Measurements from ENCODE around the gene TCEAL5. TPM values are rescaled to one million over a fixed set of nuclear protein-coding genes. Genes with fewer than 3 reads are reported as not detected.
"Not testable (repeated sequence)": the region's sequence is repeated elsewhere in the genome, so short reads cannot be mapped to it uniquely, and the experiment has no call there.

Gene TCEAL5
- not detected in 2 replicates for total RNA-seq

- DNase-seq (ENCODE audit: low read depth), result no peak
Measured at GRCh38 chrX:103276581-103277002, at the start of gene TCEAL5. TSS of gene TCEAL5 (minus strand) at chrX:103276750. CDS start at chrX:103274563, 2,187 bp downstream.

- no peak for DNase-seq (ENCODE audit: low read depth)
Measured at GRCh38 chrX:103311399-103311780, 34.8 kb upstream of the TCEAL5 start.

GRCh38 chrX:103310555-103311398, 34.2 kb upstream of the TCEAL5 start, which contains the start of gene BEX2:
TSS of gene BEX2 (minus strand) at chrX:103310990. CDS start at chrX:103309976, 1,014 bp downstream.
- DNase-seq (ENCODE audit: low read depth), result peak; percentile 52

- no peak for DNase-seq (ENCODE audit: low read depth)
Measured at GRCh38 chrX:103309860-103310554, 33.5 kb upstream of the TCEAL5 start.

GRCh38 chrX:103305666-103306065, 29.1 kb upstream of the TCEAL5 start:
- not testable (repeated sequence) for DNase-seq (ENCODE audit: low read depth)

- DNase-seq (ENCODE audit: low read depth), result no peak
Measured at GRCh38 chrX:103304705-103305104, 28.2 kb upstream of the TCEAL5 start.

GRCh38 chrX:103293118-103293517, 16.6 kb upstream of the TCEAL5 start:
- no peak for DNase-seq (ENCODE audit: low read depth)

- DNase-seq (ENCODE audit: low read depth), result no peak
Measured at GRCh38 chrX:103279624-103280023, 3.1 kb upstream of the TCEAL5 start.

- DNase-seq (ENCODE audit: low read depth), result no peak
Measured at GRCh38 chrX:103275947-103276567, 493 bp downstream of the TCEAL5 start.

GRCh38 chrX:103274284-103274683, 2.3 kb downstream of the TCEAL5 start:
- no peak for DNase-seq (ENCODE audit: low read depth)

GRCh38 chrX:103258275-103258674, 18.3 kb downstream of the TCEAL5 start:
- no peak for DNase-seq (ENCODE audit: low read depth)

- no peak for DNase-seq (ENCODE audit: low read depth)
Measured at GRCh38 chrX:103256651-103257050, 19.9 kb downstream of the TCEAL5 start.

GRCh38 chrX:103254921-103255493, 21.5 kb downstream of the TCEAL5 start, which contains the start of gene TCEAL8:
TSS of gene TCEAL8 (minus strand) at chrX:103255155. CDS start at chrX:103253979, 1,176 bp downstream.
- DNase-seq (ENCODE audit: low read depth), result peak; percentile 72

- DNase-seq (ENCODE audit: low read depth), result peak; percentile 61
Measured at GRCh38 chrX:103254171-103254824, 22.3 kb downstream of the TCEAL5 start.

GRCh38 chrX:103253608-103254007, 22.9 kb downstream of the TCEAL5 start:
- DNase-seq (ENCODE audit: low read depth), result no peak

GRCh38 chrX:103250977-103251376, 25.6 kb downstream of the TCEAL5 start:
- no peak for DNase-seq (ENCODE audit: low read depth)

GRCh38 chrX:103249805-103250204, 26.7 kb downstream of the TCEAL5 start:
- no peak for DNase-seq (ENCODE audit: low read depth)

GRCh38 chrX:103248553-103248952, 28.0 kb downstream of the TCEAL5 start:
- peak; percentile 11 for DNase-seq (ENCODE audit: low read depth)

GRCh38 chrX:103240155-103240554, 36.4 kb downstream of the TCEAL5 start:
- no peak for DNase-seq (ENCODE audit: low read depth)

- no peak for DNase-seq (ENCODE audit: low read depth)
Measured at GRCh38 chrX:103236296-103236695, 40.3 kb downstream of the TCEAL5 start.

- DNase-seq (ENCODE audit: low read depth), result not testable (repeated sequence)
Measured at GRCh38 chrX:103235608-103236007, 40.9 kb downstream of the TCEAL5 start.

Measured in renal cortical epithelial cell (primary cell).